ENCODE results near the gene NINJ2.
A peak's percentile ranks its signal among the peaks of the same experiment; 100 is the strongest.

NINJ2 gene

GRCh38 chr12:693934-694533, 30.8 kb upstream of the NINJ2 start:
- no peaks in the 10 kb centered on the region for H3K27me3 ChIP-seq (ENCODE audit: control insufficient read depth, insufficient read depth, low read length)
- H3K79me2 ChIP-seq = no peaks in the 10 kb centered on the region
- no peaks in the 10 kb centered on the region for H3K4me1 ChIP-seq
- H3K27ac ChIP-seq = no peak overlapping the region
- no peaks in the 10 kb centered on the region for H3K9me3 ChIP-seq (ENCODE audit: control insufficient read depth, low read length)
- no peak overlapping the region for H3K4me3 ChIP-seq (ENCODE audit: low read depth, low read length)
- no peak overlapping the region for H2AFZ ChIP-seq
- no peak overlapping the region for H3K4me2 ChIP-seq (ENCODE audit: low read length)
- no peaks in the 10 kb centered on the region for H3K36me3 ChIP-seq (ENCODE audit: control insufficient read depth, insufficient read depth, low read length)
- H3K9ac ChIP-seq = no peak overlapping the region
- TF ChIP-seq CTCF (IDR thresholded peaks at IDR 0.05) = no peak

- H3K9me3 ChIP-seq (ENCODE audit: control insufficient read depth, low read length) = no peaks in the 10 kb centered on the region
- H3K36me3 ChIP-seq (ENCODE audit: control insufficient read depth, insufficient read depth, low read length) = no peaks in the 10 kb centered on the region
- TF ChIP-seq CTCF (IDR thresholded peaks at IDR 0.05) = no peak
- no peak overlapping the region for H3K4me3 ChIP-seq (ENCODE audit: low read depth, low read length)
- no peaks in the 10 kb centered on the region for H3K79me2 ChIP-seq
- no peak overlapping the region for H3K9ac ChIP-seq
- H3K4me1 ChIP-seq = no peaks in the 10 kb centered on the region
- H3K27me3 ChIP-seq (ENCODE audit: control insufficient read depth, insufficient read depth, low read length) = no peaks in the 10 kb centered on the region
- H3K4me2 ChIP-seq (ENCODE audit: low read length) = no peak overlapping the region
- no peak overlapping the region for H3K27ac ChIP-seq
- H2AFZ ChIP-seq = no peak overlapping the region
Observed at GRCh38 chr12:692274-692673, 29.0 kb upstream of the NINJ2 start.

- H3K36me3 ChIP-seq (ENCODE audit: control insufficient read depth, insufficient read depth, low read length) = no peaks in the 10 kb centered on the region
- no peak overlapping the region for H3K9ac ChIP-seq
- no peaks in the 10 kb centered on the region for H3K4me1 ChIP-seq
- TF ChIP-seq CTCF (IDR thresholded peaks at IDR 0.05) = no peak
- no peak overlapping the region for H3K4me3 ChIP-seq (ENCODE audit: low read depth, low read length)
- no peaks in the 10 kb centered on the region for H3K79me2 ChIP-seq
- H3K9me3 ChIP-seq (ENCODE audit: control insufficient read depth, low read length) = no peaks in the 10 kb centered on the region
- no peak overlapping the region for H2AFZ ChIP-seq
- H3K4me2 ChIP-seq (ENCODE audit: low read length) = no peak overlapping the region
- H3K27me3 ChIP-seq (ENCODE audit: control insufficient read depth, insufficient read depth, low read length) = no peaks in the 10 kb centered on the region
- H3K27ac ChIP-seq = no peak overlapping the region
Observed at GRCh38 chr12:690466-690865, 27.2 kb upstream of the NINJ2 start.

GRCh38 chr12:685388-685787, 22.1 kb upstream of the NINJ2 start:
- TF ChIP-seq CTCF (IDR thresholded peaks at IDR 0.05) = no peak
- no peak overlapping the region for H3K9ac ChIP-seq
- H3K79me2 ChIP-seq = no peaks in the 10 kb centered on the region
- H3K4me3 ChIP-seq (ENCODE audit: low read depth, low read length) = no peak overlapping the region
- H2AFZ ChIP-seq = peak overlapping the region; percentile 18
- no peaks in the 10 kb centered on the region for H3K27me3 ChIP-seq (ENCODE audit: control insufficient read depth, insufficient read depth, low read length)
- H3K9me3 ChIP-seq (ENCODE audit: control insufficient read depth, low read length) = no peaks in the 10 kb centered on the region
- H3K4me2 ChIP-seq (ENCODE audit: low read length) = no peak overlapping the region
- H3K27ac ChIP-seq = no peak overlapping the region
- no peaks in the 10 kb centered on the region for H3K4me1 ChIP-seq
- H3K36me3 ChIP-seq (ENCODE audit: control insufficient read depth, insufficient read depth, low read length) = no peaks in the 10 kb centered on the region

- Histone ChIP-seq H3K79me2 (no peaks in the 10 kb centered on the region), H3K27me3 (ENCODE audit: control insufficient read depth, insufficient read depth, low read length) (no peaks in the 10 kb centered on the region), H3K9me3 (ENCODE audit: control insufficient read depth, low read length) (no peaks in the 10 kb centered on the region), H3K4me2 (ENCODE audit: low read length) (no peak overlapping the region), H3K9ac (no peak overlapping the region), H2AFZ (no peak overlapping the region), H3K4me1 (no peaks in the 10 kb centered on the region), H3K4me3 (ENCODE audit: low read depth, low read length) (no peak overlapping the region), H3K27ac (no peak overlapping the region), H3K36me3 (ENCODE audit: control insufficient read depth, insufficient read depth, low read length) (no peaks in the 10 kb centered on the region)
- no peak for TF ChIP-seq CTCF (IDR thresholded peaks at IDR 0.05)
Observed at GRCh38 chr12:684416-684815, 21.2 kb upstream of the NINJ2 start.
